ENCODE measurements around the gene UNC13A.

UNC13A gene

DNA sequence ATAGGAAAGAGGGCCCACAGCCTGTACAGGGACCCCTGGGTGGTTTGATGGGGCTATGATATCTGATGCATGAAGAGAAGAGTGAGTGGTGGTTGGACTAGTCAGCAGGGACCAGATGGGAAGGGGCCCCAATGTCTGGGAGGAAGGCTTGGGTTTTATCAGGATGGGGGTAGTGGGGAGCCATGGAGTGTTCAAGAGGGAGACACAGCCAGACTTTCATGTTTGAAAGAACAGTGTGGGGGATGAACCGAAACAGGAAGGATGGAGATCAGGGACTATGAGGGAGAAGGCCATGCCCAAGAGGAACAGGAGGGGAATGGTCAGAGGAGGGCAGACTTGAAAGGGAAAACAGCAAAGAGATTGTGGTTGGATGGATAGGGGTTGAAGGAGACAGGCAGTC is 63.1 kb downstream of the UNC13A start:
- no peak overlapping the region for H3K4me3 ChIP-seq (ENCODE audit: low read length)
- TF ChIP-seq, protein P1, sequence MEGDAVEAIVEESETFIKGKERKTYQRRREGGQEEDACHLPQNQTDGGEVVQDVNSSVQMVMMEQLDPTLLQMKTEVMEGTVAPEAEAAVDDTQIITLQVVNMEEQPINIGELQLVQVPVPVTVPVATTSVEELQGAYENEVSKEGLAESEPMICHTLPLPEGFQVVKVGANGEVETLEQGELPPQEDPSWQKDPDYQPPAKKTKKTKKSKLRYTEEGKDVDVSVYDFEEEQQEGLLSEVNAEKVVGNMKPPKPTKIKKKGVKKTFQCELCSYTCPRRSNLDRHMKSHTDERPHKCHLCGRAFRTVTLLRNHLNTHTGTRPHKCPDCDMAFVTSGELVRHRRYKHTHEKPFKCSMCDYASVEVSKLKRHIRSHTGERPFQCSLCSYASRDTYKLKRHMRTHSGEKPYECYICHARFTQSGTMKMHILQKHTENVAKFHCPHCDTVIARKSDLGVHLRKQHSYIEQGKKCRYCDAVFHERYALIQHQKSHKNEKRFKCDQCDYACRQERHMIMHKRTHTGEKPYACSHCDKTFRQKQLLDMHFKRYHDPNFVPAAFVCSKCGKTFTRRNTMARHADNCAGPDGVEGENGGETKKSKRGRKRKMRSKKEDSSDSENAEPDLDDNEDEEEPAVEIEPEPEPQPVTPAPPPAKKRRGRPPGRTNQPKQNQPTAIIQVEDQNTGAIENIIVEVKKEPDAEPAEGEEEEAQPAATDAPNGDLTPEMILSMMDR (conservative IDR thresholded peaks at IDR 0.05; ENCODE audit: low read depth, low read length), result no peak
- DNase-seq (ENCODE audit: low read depth), result no peak

- H3K4me3 ChIP-seq (ENCODE audit: low read length), result no peak overlapping the region
- DNase-seq (ENCODE audit: low read depth), result no peak
- TF ChIP-seq, protein P1 (conservative IDR thresholded peaks at IDR 0.05; ENCODE audit: low read depth, low read length), result no peak
Measured at GRCh38 chr19:17624314-17624991, 63.7 kb downstream of the UNC13A start.

DNA sequence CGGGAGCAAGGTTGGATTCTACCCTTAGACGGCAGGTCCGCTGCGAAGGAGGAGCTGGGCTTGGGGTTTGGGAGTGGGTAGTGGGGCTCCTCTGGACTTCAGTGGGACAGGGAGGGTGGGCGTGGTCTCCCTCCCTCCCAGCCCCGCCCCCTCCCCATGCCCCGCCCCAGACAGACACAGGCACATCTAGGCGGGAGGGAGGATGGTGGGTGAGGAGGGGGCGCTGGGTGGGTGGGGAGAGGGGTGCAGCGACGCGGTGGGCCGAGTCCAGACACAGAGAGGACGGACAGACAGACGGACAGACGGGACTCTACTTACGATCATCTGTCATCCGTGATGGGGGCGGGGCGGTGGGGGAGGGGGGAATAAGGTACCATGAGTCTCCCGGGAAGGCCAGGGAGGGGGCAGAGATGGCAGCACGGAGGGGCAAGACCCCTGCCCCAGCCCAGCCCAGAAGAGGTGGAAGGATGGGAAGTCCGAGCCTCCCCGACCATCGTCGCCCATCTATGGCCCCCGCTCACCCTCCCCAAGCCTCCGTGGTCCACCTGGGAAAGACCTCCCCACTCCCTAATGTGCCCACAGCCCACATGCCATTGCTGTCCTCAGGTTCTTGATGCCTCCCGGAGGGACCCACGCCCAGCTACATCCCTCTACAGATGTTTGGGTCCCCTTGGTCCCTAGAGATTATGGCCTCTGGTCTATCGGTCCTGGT is 64.8 kb downstream of the UNC13A start:
- DNase-seq (ENCODE audit: low read depth), result no peak
- TF ChIP-seq, protein P1 (conservative IDR thresholded peaks at IDR 0.05; ENCODE audit: low read depth, low read length), result no peak

GRCh38 chr19:17620696-17621095 is 67.5 kb downstream of the UNC13A start:
- no peak overlapping the region for H3K4me3 ChIP-seq (ENCODE audit: low read length)
- TF ChIP-seq, protein P1 (conservative IDR thresholded peaks at IDR 0.05; ENCODE audit: low read depth, low read length), result no peak
- DNase-seq (ENCODE audit: low read depth), result no peak

More for the DNA sequence above, 64.8 kb downstream of the UNC13A start:
- no peak overlapping the region for H3K4me3 ChIP-seq (ENCODE audit: low read length)

DNA sequence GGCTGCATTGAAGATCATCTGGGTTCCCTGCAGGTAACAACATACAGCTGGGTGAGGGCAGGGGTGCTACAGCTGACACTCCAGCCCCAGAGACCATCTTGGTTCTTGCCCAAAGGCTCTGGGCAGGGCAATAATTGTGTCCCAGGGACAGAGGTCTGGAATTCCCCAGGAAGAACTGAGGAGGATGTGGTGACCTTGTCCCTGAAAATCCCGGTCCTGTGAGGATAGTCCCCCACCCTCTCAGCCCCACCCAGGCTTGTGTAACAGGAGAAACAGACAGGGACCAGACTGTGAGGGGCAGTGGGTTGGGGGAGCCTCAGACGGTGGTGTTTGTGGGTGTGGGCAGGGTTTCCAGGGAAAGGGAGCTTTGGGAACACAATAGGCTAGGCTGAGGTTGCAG is 69.2 kb downstream of the UNC13A start:
- no peak for DNase-seq (ENCODE audit: low read depth)
- no peak overlapping the region for H3K4me3 ChIP-seq (ENCODE audit: low read length)
- TF ChIP-seq, protein P1 (conservative IDR thresholded peaks at IDR 0.05; ENCODE audit: low read depth, low read length), result no peak

- TF ChIP-seq, protein P1 (conservative IDR thresholded peaks at IDR 0.05; ENCODE audit: low read depth, low read length), result no peak
- H3K4me3 ChIP-seq (ENCODE audit: low read length), result no peak overlapping the region
- DNase-seq (ENCODE audit: low read depth), result no peak
Measured at GRCh38 chr19:17618281-17618903, 69.8 kb downstream of the UNC13A start.

Measured in retinal pigment epithelial cell (primary cell).